Activated CD4-positive, alpha-beta T cell treated with anti-CD3 and anti-CD28 coated beads, Interleukin-2, amount 10 ng/mL, durations not matched to agents 7 days and 5 days (primary cell): ENCODE results near the gene ATP5PO. TPM values are rescaled to one million over a fixed set of nuclear protein-coding genes. Genes with fewer than 3 reads are reported as not detected.

Source experiments
- CTCF ChIA-PET: fragments of 350-600 bp; sonication (Branson Sonifier 250); formaldehyde crosslinking; loops from one replicate; lab custom pipeline; 2021; ENCODE audit warnings: antibody characterized with exemption; lab: Charles Lee
- POLR2A ChIA-PET: fragments of 350-600 bp; sonication (Branson Sonifier 250); formaldehyde crosslinking; loops from one replicate; lab custom pipeline; 2021; ENCODE audit warnings: antibody characterized with exemption; lab: Charles Lee
- DNase-seq: peaks from one replicate; pipeline ENCODE4 v3.0.0-alpha.2; 2020
- H3K27ac Mint-ChIP-seq: one replicate; pipeline ENCODE4 v1.8.0; 2021; ENCODE audit warnings: mild to moderate bottlenecking, moderate library complexity, mixed read lengths
- H3K27me3 Mint-ChIP-seq: one replicate; pipeline ENCODE4 v1.8.0; 2021; ENCODE audit warnings: mixed read lengths
- H3K36me3 Mint-ChIP-seq: one replicate; pipeline ENCODE4 v1.8.0; 2021; ENCODE audit warnings: low read depth, mixed read lengths
- H3K4me1 Mint-ChIP-seq: one replicate; pipeline ENCODE4 v1.8.0; 2021; ENCODE audit warnings: mixed read lengths
- H3K4me3 Mint-ChIP-seq: one replicate; pipeline ENCODE4 v1.8.0; 2021; ENCODE audit warnings: mild to moderate bottlenecking, moderate library complexity, mixed read lengths
- H3K9me3 Mint-ChIP-seq: one replicate; pipeline ENCODE4 v1.8.0; 2021; ENCODE audit warnings: mixed read lengths
- total RNA-seq, 2 experiments: library from RNA; stranded (reverse); gene quantifications; one replicate each; pipeline ENCODE4 v1.2.3, GENCODE V29; 2021

The ATP5PO gene
- total RNA-seq, 2 experiments from 2014 or later: 190 to 201 TPM

DNA sequence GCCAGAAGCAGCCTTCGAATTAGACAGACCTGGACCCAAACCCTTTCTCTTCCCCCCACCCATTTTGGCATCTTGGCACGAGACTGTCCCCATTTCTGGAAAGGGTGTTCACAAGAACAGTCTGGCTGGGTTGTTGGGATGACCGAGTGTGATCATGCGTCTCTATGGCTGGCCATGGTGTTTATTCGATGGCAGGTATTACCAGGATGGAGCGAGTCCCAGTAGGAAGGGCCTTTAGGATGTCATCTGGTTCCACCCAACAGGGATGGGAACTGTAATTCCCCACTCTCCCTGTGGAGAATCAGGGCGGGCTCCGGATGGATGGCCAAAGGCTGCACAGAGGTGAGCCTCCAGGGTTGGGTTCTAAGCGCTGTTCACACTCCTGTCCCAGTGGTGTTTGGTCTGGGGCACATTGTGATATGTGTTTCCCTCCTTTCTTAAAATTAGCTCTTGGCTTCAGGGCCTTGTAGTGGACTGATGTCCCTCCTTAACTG lies 33.4 kb upstream of the ATP5PO start:
- peak overlapping the region; percentile 62 for H3K4me3 Mint-ChIP-seq
- POLR2A ChIA-PET: interaction anchor here (0.6 to 3.7 kb wide), 6 partner anchors 11 to 127 kb away, joined by 3 to 28 read pairs (median 4); no protein-coding TSS in a partner anchor
- peak overlapping the region; percentile 99 for H3K27ac Mint-ChIP-seq
- peaks cover 68% of the 10 kb centered on the region for H3K36me3 Mint-ChIP-seq
- peaks cover 83% of the 10 kb centered on the region for H3K4me1 Mint-ChIP-seq
- peaks cover 13% of the 10 kb centered on the region for H3K9me3 Mint-ChIP-seq
- no peak for DNase-seq
- CTCF ChIA-PET: interaction anchor here (0.7 to 5.2 kb wide), 11 partner anchors 10 to 180 kb away, joined by 3 to 78 read pairs (median 5); partner anchors contain the start of genes MRPS6 and SLC5A3
- H3K27me3 Mint-ChIP-seq: no peaks in the 10 kb centered on the region

DNA sequence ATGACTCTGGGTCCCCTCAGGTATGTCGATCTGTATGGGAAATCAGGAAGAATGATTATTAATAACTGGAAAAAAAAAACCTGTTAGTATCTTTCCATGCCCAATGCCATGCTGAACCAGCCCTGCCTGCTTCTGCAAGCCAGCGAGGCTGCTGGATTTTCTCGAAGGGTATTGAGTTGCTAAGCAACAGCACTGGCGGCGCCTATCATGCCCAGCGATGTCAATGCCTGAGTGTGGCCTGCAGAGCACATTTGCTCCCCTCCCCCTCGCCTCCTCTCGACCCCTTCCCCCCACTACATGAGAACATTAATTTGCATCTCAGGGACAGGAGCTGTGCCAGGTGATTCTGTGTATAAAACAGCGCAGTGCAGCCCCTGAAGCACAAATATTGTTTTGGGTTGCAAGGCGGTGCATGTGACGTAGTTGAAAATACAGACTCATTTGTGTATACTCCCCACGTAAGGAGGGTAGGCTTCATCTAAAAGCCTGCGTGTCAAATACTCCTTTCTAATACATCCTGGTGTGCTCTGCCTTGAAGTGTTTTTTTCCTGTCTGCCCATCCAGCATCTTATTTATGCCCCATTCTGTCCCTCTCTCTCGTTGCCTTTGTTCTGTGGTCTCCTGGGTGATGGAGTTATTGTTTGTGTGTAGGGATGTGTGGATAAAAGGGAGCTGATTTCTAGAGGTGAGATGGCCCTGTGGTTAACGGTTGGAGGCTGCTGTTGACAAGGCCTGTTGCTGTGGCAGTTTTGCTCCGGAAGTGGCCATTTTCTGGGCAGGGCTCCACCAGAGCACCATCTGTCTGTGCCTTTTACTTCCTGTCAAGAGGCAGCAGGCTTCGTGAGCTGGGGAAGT lies 32.7 kb upstream of the ATP5PO start:
- Mint-ChIP-seq H3K4me1 (peaks cover 83% of the 10 kb centered on the region), H3K36me3 (peaks cover 71% of the 10 kb centered on the region), H3K9me3 (peaks cover 13% of the 10 kb centered on the region), H3K4me3 (peak overlapping the region; percentile 62), H3K27ac (peak overlapping the region; percentile 99), H3K27me3 (no peaks in the 10 kb centered on the region)
- ChIA-PET CTCF (interaction anchor here (0.7 to 5.2 kb wide), 11 partner anchors 11 to 188 kb away, joined by 3 to 78 read pairs (median 6); partner anchors contain the start of genes MRPS6 and SLC5A3), POLR2A (interaction anchor here (0.6 to 3.7 kb wide), 6 partner anchors 11 to 32 kb away, joined by 3 to 28 read pairs (median 4); no protein-coding TSS in a partner anchor)
- DNase-seq: peak; percentile 95

DNA sequence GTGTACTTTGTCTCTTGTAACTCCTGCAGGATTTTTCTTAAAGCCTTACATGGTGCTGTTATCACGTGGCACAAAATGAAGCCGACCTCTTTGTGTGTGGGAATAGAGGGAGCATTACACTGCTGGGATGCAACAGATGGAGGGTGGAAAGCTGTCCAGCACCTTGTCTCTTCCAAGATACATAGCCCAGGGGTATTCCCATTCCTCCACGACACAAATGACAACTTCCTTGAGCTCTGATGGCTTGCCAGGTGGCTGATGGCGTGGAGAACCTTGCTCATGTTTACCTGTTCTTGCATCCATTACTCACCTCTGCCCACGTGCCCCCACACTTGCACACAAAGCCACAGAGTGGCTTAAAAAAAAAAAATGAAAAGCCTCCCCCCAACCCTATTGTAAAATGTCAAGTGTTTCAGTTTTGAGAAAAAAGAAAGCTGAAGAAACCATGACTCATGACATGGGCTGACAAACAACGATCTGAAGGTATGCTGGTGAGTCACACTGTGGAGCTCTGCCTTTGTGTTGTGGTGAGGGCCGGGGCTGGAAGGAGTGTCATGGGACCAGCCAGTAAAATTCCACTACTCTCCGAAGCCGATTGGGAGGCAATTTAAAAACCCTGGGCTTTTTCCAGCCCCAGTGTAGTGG lies 32.0 kb upstream of the ATP5PO start:
- Mint-ChIP-seq H3K27me3 (no peaks in the 10 kb centered on the region), H3K27ac (peak overlapping the region; percentile 99), H3K4me1 (peaks cover 78% of the 10 kb centered on the region), H3K4me3 (peak overlapping the region; percentile 62), H3K36me3 (peaks cover 69% of the 10 kb centered on the region), H3K9me3 (peaks cover 13% of the 10 kb centered on the region)
- CTCF ChIA-PET: interaction anchor here (0.5 to 5.2 kb wide), 7 partner anchors 12 to 189 kb away, joined by 3 to 78 read pairs (median 6); partner anchors contain the start of genes MRPS6 and SLC5A3
- DNase-seq: peak; percentile 91
- POLR2A ChIA-PET: interaction anchor here (3.7 kb wide), 1 partner anchor 15 kb away, joined by 28 read pairs; no protein-coding TSS in a partner anchor

DNA sequence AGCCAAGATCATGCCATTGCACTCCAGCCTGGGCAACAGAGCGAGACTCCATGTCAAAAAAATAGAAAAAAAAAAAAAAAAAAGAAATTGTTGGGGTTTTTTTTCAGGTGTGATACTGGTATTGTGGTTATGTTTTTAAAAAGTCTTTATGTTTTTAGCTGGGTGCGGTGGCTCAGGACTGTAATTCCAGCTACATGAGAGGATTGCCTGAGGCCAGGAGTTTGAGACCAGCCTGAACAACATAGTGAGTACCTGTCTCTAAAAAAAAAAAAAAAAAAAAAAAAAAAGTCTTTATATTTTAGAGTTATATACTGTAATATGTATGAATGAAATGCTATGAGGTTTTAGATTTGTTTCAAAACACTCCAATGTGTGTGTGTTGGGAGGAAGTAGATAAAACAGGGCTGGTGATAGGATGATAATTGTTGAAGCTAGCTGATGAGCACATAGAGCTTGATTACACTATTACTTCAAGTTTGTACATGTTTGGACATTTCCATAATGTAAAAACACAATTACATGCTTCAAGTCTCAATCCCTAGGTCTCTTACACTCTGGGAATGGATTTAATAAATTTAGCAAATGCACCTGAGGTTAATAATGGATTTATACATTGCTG lies 30.2 kb upstream of the ATP5PO start:
- CTCF ChIA-PET: interaction anchor here (0.5 to 5.2 kb wide), 3 partner anchors 10 to 1215 kb away, joined by 3 to 78 read pairs (median 3); no protein-coding TSS in a partner anchor
- Mint-ChIP-seq H3K27ac (peak overlapping the region; percentile 72), H3K27me3 (no peaks in the 10 kb centered on the region), H3K36me3 (peaks cover 67% of the 10 kb centered on the region), H3K4me3 (no peak overlapping the region), H3K9me3 (peaks cover 13% of the 10 kb centered on the region), H3K4me1 (peaks cover 69% of the 10 kb centered on the region)
- DNase-seq: no peak
- POLR2A ChIA-PET: interaction anchor here (0.7 kb wide), 1 partner anchor 63 kb away, joined by 3 read pairs; no protein-coding TSS in a partner anchor

DNA sequence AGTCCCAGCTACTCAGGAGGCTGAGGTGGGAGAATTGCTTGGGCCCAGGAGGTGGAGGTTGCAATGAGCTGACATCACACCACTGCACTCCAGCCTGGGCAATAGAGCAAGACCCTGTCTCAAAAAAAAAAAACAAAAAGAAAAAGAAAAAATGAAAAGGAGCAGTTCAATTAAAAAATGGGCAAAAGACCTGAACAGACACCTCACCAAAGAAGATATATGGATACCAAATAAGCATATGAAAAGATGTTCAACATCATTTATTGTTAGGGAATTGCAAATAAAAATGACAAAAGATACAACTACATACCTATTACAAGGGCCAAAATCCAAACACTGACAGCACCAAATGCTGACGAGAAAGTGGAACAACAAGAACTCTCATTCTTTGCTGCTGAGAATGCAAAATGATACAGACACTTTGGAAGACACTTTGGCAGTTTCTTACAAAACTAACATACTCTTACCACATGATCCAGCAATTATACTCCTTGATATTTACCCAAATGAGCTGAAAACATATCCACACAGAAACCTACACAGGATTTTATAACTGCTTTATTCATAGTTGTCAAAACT lies 28.7 kb upstream of the ATP5PO start:
- no peak overlapping the region for H3K4me3 Mint-ChIP-seq
- H3K4me1 Mint-ChIP-seq: peaks cover 66% of the 10 kb centered on the region
- H3K36me3 Mint-ChIP-seq: peaks cover 70% of the 10 kb centered on the region
- H3K27me3 Mint-ChIP-seq: no peaks in the 10 kb centered on the region
- H3K9me3 Mint-ChIP-seq: peaks cover 14% of the 10 kb centered on the region
- CTCF ChIA-PET: interaction anchor here (2.3 kb wide), 1 partner anchor 20 kb away, joined by 9 read pairs; no protein-coding TSS in a partner anchor
- H3K27ac Mint-ChIP-seq: no peak overlapping the region
- no peak for DNase-seq
- POLR2A ChIA-PET: interaction anchor here (0.8 kb wide), 1 partner anchor 13 kb away, joined by 3 read pairs; no protein-coding TSS in a partner anchor

DNA sequence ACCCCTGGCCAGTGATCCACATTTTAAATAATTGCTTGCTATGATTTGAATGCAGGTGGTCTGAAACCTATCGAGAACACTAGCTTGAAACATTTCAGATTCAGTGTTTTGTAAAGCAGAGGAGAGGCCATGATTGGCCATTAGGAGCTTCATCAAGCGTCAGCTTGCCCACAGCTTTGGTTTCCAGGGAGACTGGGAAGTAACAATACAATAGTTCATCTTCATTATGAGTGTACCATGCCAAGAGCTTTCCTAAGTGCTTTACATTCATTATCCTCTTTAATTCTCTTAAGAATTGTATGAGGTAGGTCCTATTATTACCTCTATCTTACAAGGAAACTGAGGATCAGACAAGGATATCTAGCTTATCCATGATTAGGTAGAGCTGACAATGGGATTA lies 27.7 kb upstream of the ATP5PO start:
- no peaks in the 10 kb centered on the region for H3K27me3 Mint-ChIP-seq
- POLR2A ChIA-PET: no interaction called here
- no peak overlapping the region for H3K4me3 Mint-ChIP-seq

DNA sequence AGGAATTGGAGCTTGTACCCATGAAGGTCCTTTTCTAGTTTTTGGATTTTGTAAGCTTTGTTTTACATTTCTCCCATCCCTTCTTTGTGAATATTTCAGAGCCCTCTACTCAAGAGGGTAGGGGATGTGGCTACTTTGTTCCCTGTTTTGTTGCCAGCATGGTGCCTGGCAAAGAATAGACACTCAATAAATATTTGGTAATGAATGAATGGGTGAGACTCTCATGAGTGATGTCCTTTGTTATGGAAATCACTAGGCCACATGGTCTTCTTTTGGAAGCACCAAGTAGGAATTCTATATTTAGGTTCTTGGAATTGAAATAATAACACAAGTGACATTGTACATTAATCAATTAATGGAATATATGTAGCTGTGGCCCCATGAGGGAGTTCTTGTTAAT lies 26.8 kb upstream of the ATP5PO start:
- H3K27me3 Mint-ChIP-seq: no peaks in the 10 kb centered on the region
- H3K9me3 Mint-ChIP-seq: peaks cover 20% of the 10 kb centered on the region
- ChIA-PET CTCF (interaction anchor here (0.9 to 2.3 kb wide), 4 partner anchors 9 to 28 kb away, joined by 3 to 9 read pairs (median 3); no protein-coding TSS in a partner anchor), POLR2A (no interaction called here)
- peaks cover 79% of the 10 kb centered on the region for H3K36me3 Mint-ChIP-seq
- no peak for DNase-seq
- no peak overlapping the region for H3K27ac Mint-ChIP-seq
- no peak overlapping the region for H3K4me3 Mint-ChIP-seq
- H3K4me1 Mint-ChIP-seq: peaks cover 62% of the 10 kb centered on the region

More for the DNA sequence above, 27.7 kb upstream of the ATP5PO start:
- CTCF ChIA-PET: interaction anchor here (0.9 to 2.3 kb wide), 3 partner anchors 16 to 27 kb away, joined by 3 to 9 read pairs (median 3); no protein-coding TSS in a partner anchor
- Mint-ChIP-seq H3K4me1 (peaks cover 63% of the 10 kb centered on the region), H3K9me3 (peaks cover 19% of the 10 kb centered on the region), H3K27ac (no peak overlapping the region), H3K36me3 (peaks cover 78% of the 10 kb centered on the region)
- DNase-seq: no peak

DNA sequence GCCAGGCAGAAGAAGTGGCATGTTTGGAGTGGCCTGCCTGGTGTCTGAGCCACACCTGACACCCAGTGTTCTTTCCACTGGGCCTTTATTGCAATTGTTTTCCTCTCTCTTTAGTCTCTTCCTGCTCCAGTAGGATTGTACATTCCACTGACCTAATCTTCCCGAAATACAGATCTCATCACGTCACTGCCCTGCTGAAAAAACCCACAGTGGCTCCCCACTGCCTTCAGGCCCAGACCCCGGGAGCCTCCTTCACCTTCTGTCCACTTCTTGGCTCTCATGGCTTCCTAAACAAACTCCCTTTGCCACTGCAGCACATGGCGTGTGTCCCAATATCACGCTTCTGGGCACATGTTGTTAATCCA lies 25.3 kb upstream of the ATP5PO start:
- peaks cover 62% of the 10 kb centered on the region for H3K4me1 Mint-ChIP-seq
- H3K4me3 Mint-ChIP-seq: no peak overlapping the region
- peaks cover 16% of the 10 kb centered on the region for H3K9me3 Mint-ChIP-seq
- ChIA-PET CTCF (interaction anchor here (0.7 to 0.9 kb wide), 3 partner anchors 19 to 135 kb away, joined by 3 to 5 read pairs (median 4); no protein-coding TSS in a partner anchor), POLR2A (no interaction called here)
- peaks cover 81% of the 10 kb centered on the region for H3K36me3 Mint-ChIP-seq
- H3K27ac Mint-ChIP-seq: no peak overlapping the region
- no peak for DNase-seq
- H3K27me3 Mint-ChIP-seq: no peaks in the 10 kb centered on the region

DNA sequence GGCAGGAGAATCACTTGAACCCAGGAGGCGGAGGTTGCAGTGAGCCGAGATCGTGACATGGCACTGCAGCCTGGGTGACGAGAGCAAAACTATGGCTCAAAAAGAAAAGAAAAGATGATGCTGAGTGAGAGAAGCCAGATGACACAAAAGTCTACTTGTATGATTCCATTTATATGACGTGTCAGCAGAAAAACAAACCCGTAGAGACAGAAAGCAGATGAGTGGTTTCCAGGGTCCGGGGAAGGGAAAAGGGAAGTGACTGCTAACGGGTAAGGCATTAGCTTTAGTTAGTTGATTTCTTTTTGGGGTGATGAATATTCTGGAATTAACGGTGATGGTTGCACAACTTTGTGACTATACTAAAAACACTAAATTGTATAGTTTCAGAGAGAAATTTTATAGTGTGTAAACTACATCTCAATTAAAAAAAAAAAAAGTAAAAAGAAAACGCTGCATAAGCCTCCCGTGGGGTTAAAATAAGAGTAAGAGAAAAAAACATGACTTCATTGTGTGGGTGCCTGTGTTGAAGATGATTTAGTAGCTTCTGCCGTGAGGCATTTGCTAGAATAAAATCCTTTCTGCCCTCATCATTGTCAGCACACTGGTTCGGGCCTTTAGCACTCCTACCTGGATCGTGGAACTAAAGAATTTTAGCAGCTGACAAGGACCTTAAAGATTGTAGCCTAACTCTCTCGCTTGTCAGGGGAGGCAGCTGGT lies 24.7 kb upstream of the ATP5PO start:
- DNase-seq: no peak
- H3K27ac Mint-ChIP-seq: no peak overlapping the region
- H3K4me3 Mint-ChIP-seq: no peak overlapping the region
- CTCF ChIA-PET: interaction anchor here (0.7 to 9.6 kb wide), 6 partner anchors 8 to 135 kb away, joined by 3 to 78 read pairs (median 4); no protein-coding TSS in a partner anchor
- peaks cover 16% of the 10 kb centered on the region for H3K9me3 Mint-ChIP-seq
- H3K36me3 Mint-ChIP-seq: peaks cover 84% of the 10 kb centered on the region
- POLR2A ChIA-PET: no interaction called here
- no peaks in the 10 kb centered on the region for H3K27me3 Mint-ChIP-seq
- H3K4me1 Mint-ChIP-seq: peaks cover 64% of the 10 kb centered on the region

DNA sequence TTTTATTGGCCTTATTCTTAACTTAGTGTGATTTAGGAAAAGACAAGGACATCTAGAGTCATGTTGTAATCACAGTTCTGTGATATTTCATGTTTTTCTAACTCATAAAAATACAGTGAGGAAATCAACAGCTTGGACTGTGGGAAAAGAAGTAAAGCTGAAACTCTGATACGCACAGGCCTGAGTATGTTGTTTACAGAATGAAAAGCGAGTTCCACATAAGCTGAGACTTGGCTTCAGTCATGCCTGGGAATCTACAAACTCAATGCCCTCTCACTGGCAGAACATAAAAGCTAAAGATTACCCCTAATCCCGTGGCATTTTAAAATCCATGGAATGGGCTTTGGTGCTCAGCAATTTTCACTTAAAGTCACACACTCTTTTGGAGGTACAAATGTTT lies 23.6 kb upstream of the ATP5PO start:
- Mint-ChIP-seq H3K4me3 (no peak overlapping the region), H3K36me3 (peaks cover 79% of the 10 kb centered on the region)
- POLR2A ChIA-PET: interaction anchor here (0.7 kb wide), 1 partner anchor 147 kb away, joined by 4 read pairs; no protein-coding TSS in a partner anchor

DNA sequence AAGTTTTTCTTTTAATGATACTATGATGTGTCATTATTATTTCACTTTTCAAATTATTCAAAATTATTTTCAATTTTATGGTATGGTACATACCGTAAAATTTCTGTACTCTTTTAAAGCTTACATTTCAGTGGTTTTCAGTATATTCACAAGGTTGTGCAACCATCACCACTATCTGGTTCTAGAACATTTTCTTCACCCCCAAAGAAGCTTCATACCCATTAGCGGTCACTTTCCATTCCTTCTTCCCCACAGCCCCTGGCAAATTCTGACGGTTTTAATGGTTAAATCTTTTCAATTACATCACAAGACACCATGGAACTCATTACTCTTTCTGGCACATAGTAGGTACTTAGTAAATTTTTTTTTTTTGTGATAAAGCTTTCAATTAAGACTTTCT lies 22.8 kb upstream of the ATP5PO start:
- Mint-ChIP-seq H3K27me3 (no peaks in the 10 kb centered on the region), H3K4me3 (no peak overlapping the region), H3K27ac (peak overlapping the region; percentile 95), H3K4me1 (peaks cover 66% of the 10 kb centered on the region), H3K36me3 (peaks cover 73% of the 10 kb centered on the region), H3K9me3 (peaks cover 6% of the 10 kb centered on the region)
- CTCF ChIA-PET: interaction anchor here (0.8 to 9.6 kb wide), 6 partner anchors 10 to 191 kb away, joined by 3 to 78 read pairs (median 4); partner anchors contain the start of genes MRPS6 and SLC5A3
- POLR2A ChIA-PET: no interaction called here
- DNase-seq: no peak

More for the DNA sequence above, 23.6 kb upstream of the ATP5PO start:
- peaks cover 7% of the 10 kb centered on the region for H3K9me3 Mint-ChIP-seq
- H3K27me3 Mint-ChIP-seq: no peaks in the 10 kb centered on the region
- no peak for DNase-seq
- CTCF ChIA-PET: interaction anchor here (0.8 to 9.6 kb wide), 5 partner anchors 9 to 134 kb away, joined by 3 to 78 read pairs (median 3); partner anchors contain the start of genes MRPS6 and SLC5A3
- H3K27ac Mint-ChIP-seq: no peak overlapping the region
- peaks cover 66% of the 10 kb centered on the region for H3K4me1 Mint-ChIP-seq
